ENCODE measurements around the gene ERG28.

GRCh38 chr14:75605916-75606315 lies 54.8 kb downstream of the ERG28 start:
- TF ChIP-seq CTCF (IDR thresholded peaks at IDR 0.05; ENCODE audit: low read depth, low read length) (no peak), POLR2A (IDR thresholded peaks at IDR 0.05; ENCODE audit: extremely low read depth, insufficient read length) (no peak)

Measured in NB4 (cell line).